OCI-M1 (cell line): ENCODE data around the gene AGPAT3.

Experiments used
- DNase-seq: peaks from one replicate; lab custom pipeline; 2025; lab: John Stamatoyannopoulos, UW

The AGPAT3 gene

GRCh38 chr21:43864313-43864961 lies 586 bp upstream of the AGPAT3 start:
- peak; percentile 20 for DNase-seq

GRCh38 chr21:43865540-43866259 lies 677 bp downstream of the AGPAT3 start:
- peak; percentile 78 for DNase-seq

- DNase-seq: peak; percentile 79
Measured at GRCh38 chr21:43866260-43866629, 1.2 kb downstream of the AGPAT3 start.

- DNase-seq: no peak
Measured at GRCh38 chr21:43866659-43867331, 1.8 kb downstream of the AGPAT3 start.

- no peak for DNase-seq
Measured at GRCh38 chr21:43867332-43867703, 2.3 kb downstream of the AGPAT3 start.

GRCh38 chr21:43867948-43868347 lies 2.9 kb downstream of the AGPAT3 start:
- DNase-seq: no peak

GRCh38 chr21:43868461-43868860 lies 3.4 kb downstream of the AGPAT3 start:
- DNase-seq: no peak

- DNase-seq: no peak
Measured at GRCh38 chr21:43869486-43870325, 4.7 kb downstream of the AGPAT3 start.

- no peak for DNase-seq
Measured at GRCh38 chr21:43871487-43871886, 6.5 kb downstream of the AGPAT3 start.

- DNase-seq: no peak
Measured at GRCh38 chr21:43872531-43873197, 7.6 kb downstream of the AGPAT3 start.

- DNase-seq: no peak
Measured at GRCh38 chr21:43873673-43874072, 8.7 kb downstream of the AGPAT3 start.

- DNase-seq: no peak
Measured at GRCh38 chr21:43874085-43874805, 9.2 kb downstream of the AGPAT3 start.

- DNase-seq: no peak
Measured at GRCh38 chr21:43876605-43877004, 11.6 kb downstream of the AGPAT3 start.

- no peak for DNase-seq
Measured at GRCh38 chr21:43877936-43878575, 13.0 kb downstream of the AGPAT3 start.

- no peak for DNase-seq
Measured at GRCh38 chr21:43879348-43880110, 14.5 kb downstream of the AGPAT3 start.

- no peak for DNase-seq
Measured at GRCh38 chr21:43880111-43880985, 15.3 kb downstream of the AGPAT3 start.

GRCh38 chr21:43881283-43881682 lies 16.3 kb downstream of the AGPAT3 start:
- no peak for DNase-seq

- no peak for DNase-seq
Measured at GRCh38 chr21:43881935-43882334, 16.9 kb downstream of the AGPAT3 start.
